ENCODE data around the gene C17orf107. TPM values are rescaled to one million over a fixed set of nuclear protein-coding genes. Genes with fewer than 3 reads are reported as not detected.

C17orf107 gene
- total and polyA plus RNA-seq, 2 of the 13 experiments (the other 11 are each of a cell fraction or from before 2014, with no cell fraction given) = 0.20 to 0.59 TPM

- TF ChIP-seq KMT2B (CRISPR knock-in tag; IDR thresholded peaks at IDR 0.05) = no peak
- no peak for TF ChIP-seq ZGPAT (CRISPR knock-in tag; IDR thresholded peaks at IDR 0.05)
- no peak for TF ChIP-seq ZNF256 (CRISPR knock-in tag; conservative IDR thresholded peaks at IDR 0.05)
- no peak for TF ChIP-seq ARID4A (CRISPR knock-in tag; IDR thresholded peaks at IDR 0.05; ENCODE audit: borderline replicate concordance)
- no peak for TF ChIP-seq E2F5 (CRISPR knock-in tag; conservative IDR thresholded peaks at IDR 0.05)
- no peak for TF ChIP-seq ZMAT5 (CRISPR knock-in tag; IDR thresholded peaks at IDR 0.05; ENCODE audit: borderline replicate concordance, low read depth)
- no peak for TF ChIP-seq ZNF251 (CRISPR knock-in tag; IDR thresholded peaks at IDR 0.05)
- no peak for TF ChIP-seq ZNF788 (CRISPR knock-in tag; IDR thresholded peaks at IDR 0.05; ENCODE audit: borderline replicate concordance)
- TF ChIP-seq TBL1XR1 (IDR thresholded peaks at IDR 0.05; ENCODE audit: borderline replicate concordance, low read length, partially characterized antibody) = no peak
Measured at GRCh38 chr17:4897198-4897687, 2.1 kb upstream of the C17orf107 start (continued).

Data from HepG2 (cell line).